Activated B cell treated with CpG ODN at 0.5 μM for 24 hours (primary cell): Measurements from ENCODE around the gene AP3B2. TPM values are rescaled to one million over a fixed set of nuclear protein-coding genes. Genes with fewer than 3 reads are reported as not detected.

ENCODE experiments used
- ATAC-seq: fragments of 200-7000 bp; cut with Tn5 transposase; one replicate; pipeline ENCODE4 v1.10.0; 2021; ENCODE audit warnings: low read depth, mild to moderate bottlenecking, moderate library complexity
- CTCF ChIA-PET: fragments of 350-600 bp; sonication (Branson Sonifier 250); formaldehyde crosslinking; loops from one replicate; lab custom pipeline; 2021; ENCODE audit warnings: antibody characterized with exemption; lab: Charles Lee
- POLR2A ChIA-PET: fragments of 350-600 bp; sonication (Branson Sonifier 250); formaldehyde crosslinking; loops from one replicate; lab custom pipeline; 2021; ENCODE audit warnings: antibody characterized with exemption; lab: Charles Lee
- DNase-seq: peaks from one replicate; pipeline ENCODE4 v3.0.0; 2022
- H3K27ac Mint-ChIP-seq: one replicate; pipeline ENCODE4 v1.8.0; 2020; ENCODE audit warnings: mixed read lengths
- H3K27me3 Mint-ChIP-seq: one replicate; pipeline ENCODE4 v1.8.0; 2021; ENCODE audit warnings: mixed read lengths
- H3K36me3 Mint-ChIP-seq: one replicate; pipeline ENCODE4 v1.8.0; 2021; ENCODE audit warnings: low read depth, mixed read lengths
- H3K4me1 Mint-ChIP-seq: one replicate; pipeline ENCODE4 v1.8.0; 2021; ENCODE audit warnings: mixed read lengths
- H3K4me3 Mint-ChIP-seq: one replicate; pipeline ENCODE4 v1.8.0; 2020; ENCODE audit warnings: mild to moderate bottlenecking, mixed read lengths
- H3K9me3 Mint-ChIP-seq: one replicate; pipeline ENCODE4 v1.8.0; 2020; ENCODE audit warnings: mixed read lengths
- intact Hi-C: fragments of 100-400 bp; cut with micrococcal nuclease; formaldehyde crosslinking; loops from one replicate; pipeline ENCODE4 v1.15.1; 2024
- total RNA-seq: library from RNA; stranded (reverse); gene quantifications from 2 replicates; pipeline ENCODE4 v1.2.3, GENCODE V29; 2022
- TF ChIP-seq, protein P1 (sequence below): fragments of 200-600 bp; IDR thresholded peaks from one replicate; pipeline ENCODE4 v1.8.0; 2022; ENCODE audit warnings: antibody characterized with exemption, mild to moderate bottlenecking

The AP3B2 gene
- total RNA-seq, 1 donor from 2014 or later: 0.22 TPM

GRCh38 chr15:82737975-82738374 is 28.3 kb upstream of the AP3B2 start:
- TF ChIP-seq, protein P1, sequence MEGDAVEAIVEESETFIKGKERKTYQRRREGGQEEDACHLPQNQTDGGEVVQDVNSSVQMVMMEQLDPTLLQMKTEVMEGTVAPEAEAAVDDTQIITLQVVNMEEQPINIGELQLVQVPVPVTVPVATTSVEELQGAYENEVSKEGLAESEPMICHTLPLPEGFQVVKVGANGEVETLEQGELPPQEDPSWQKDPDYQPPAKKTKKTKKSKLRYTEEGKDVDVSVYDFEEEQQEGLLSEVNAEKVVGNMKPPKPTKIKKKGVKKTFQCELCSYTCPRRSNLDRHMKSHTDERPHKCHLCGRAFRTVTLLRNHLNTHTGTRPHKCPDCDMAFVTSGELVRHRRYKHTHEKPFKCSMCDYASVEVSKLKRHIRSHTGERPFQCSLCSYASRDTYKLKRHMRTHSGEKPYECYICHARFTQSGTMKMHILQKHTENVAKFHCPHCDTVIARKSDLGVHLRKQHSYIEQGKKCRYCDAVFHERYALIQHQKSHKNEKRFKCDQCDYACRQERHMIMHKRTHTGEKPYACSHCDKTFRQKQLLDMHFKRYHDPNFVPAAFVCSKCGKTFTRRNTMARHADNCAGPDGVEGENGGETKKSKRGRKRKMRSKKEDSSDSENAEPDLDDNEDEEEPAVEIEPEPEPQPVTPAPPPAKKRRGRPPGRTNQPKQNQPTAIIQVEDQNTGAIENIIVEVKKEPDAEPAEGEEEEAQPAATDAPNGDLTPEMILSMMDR: no peak
- H3K9me3 Mint-ChIP-seq: no peaks in the 10 kb centered on the region
- no peaks in the 10 kb centered on the region for H3K27me3 Mint-ChIP-seq
- intact Hi-C loops: no loop called here
- H3K4me1 Mint-ChIP-seq: no peaks in the 10 kb centered on the region
- DNase-seq (no peak), ATAC-seq (no peak)
- ChIA-PET CTCF (no interaction called here), POLR2A (no interaction called here)
- H3K27ac Mint-ChIP-seq: no peak overlapping the region
- H3K4me3 Mint-ChIP-seq: no peak overlapping the region
- H3K36me3 Mint-ChIP-seq: peaks cover 31% of the 10 kb centered on the region

- intact Hi-C loops: no loop called here
- Mint-ChIP-seq H3K4me1 (no peaks in the 10 kb centered on the region), H3K36me3 (peaks cover 44% of the 10 kb centered on the region), H3K27me3 (no peaks in the 10 kb centered on the region), H3K4me3 (no peak overlapping the region), H3K9me3 (no peaks in the 10 kb centered on the region), H3K27ac (no peak overlapping the region)
- POLR2A ChIA-PET: interaction anchor here (0.6 kb wide), 1 partner anchor 97 kb away, joined by 4 read pairs; no protein-coding TSS in a partner anchor
- TF ChIP-seq, protein P1: no peak
- DNase-seq (no peak), ATAC-seq (no peak)
- CTCF ChIA-PET: no interaction called here
Measured at GRCh38 chr15:82731527-82731926, 21.9 kb upstream of the AP3B2 start.

GRCh38 chr15:82730022-82730530 is 20.4 kb upstream of the AP3B2 start:
- intact Hi-C loops: no loop called here
- ATAC-seq (no peak), DNase-seq (no peak)
- Mint-ChIP-seq H3K4me3 (no peak overlapping the region), H3K36me3 (peaks cover 33% of the 10 kb centered on the region), H3K4me1 (no peaks in the 10 kb centered on the region), H3K9me3 (no peaks in the 10 kb centered on the region), H3K27me3 (peaks cover 2% of the 10 kb centered on the region), H3K27ac (no peak overlapping the region)
- TF ChIP-seq, protein P1: no peak
- CTCF ChIA-PET: no interaction called here
- POLR2A ChIA-PET: interaction anchor here (1.1 kb wide), 1 partner anchor 20 kb away, joined by 3 read pairs; no protein-coding TSS in a partner anchor

DNA sequence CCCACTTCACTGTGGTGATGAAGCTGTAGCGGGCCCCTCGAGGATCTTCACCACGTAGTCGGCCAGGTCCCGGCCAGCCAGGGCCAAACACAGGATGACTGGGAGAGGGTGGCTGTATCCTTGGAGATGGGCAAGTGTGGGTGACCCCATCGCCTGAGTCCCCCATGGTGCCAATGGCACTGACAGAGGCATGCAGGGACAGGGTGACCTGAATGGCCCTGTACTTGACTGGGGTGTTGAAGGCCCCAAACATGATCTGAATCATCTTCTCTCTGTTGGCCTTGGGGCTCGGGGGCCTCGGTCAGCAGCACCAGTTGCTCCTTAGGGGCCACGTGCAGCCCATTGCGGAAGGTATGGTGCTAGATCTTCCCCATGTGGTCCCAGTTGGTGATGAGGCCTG is 17.1 kb upstream of the AP3B2 start:
- DNase-seq: no peak
- Mint-ChIP-seq H3K4me1 (no peaks in the 10 kb centered on the region), H3K27me3 (peaks cover 3% of the 10 kb centered on the region), H3K36me3 (peaks cover 17% of the 10 kb centered on the region), H3K27ac (no peak overlapping the region), H3K9me3 (no peaks in the 10 kb centered on the region), H3K4me3 (no peak overlapping the region)
- no peak for ATAC-seq
- intact Hi-C loops: no loop called here
- TF ChIP-seq, protein P1: no peak
- ChIA-PET POLR2A (no interaction called here), CTCF (no interaction called here)

DNA sequence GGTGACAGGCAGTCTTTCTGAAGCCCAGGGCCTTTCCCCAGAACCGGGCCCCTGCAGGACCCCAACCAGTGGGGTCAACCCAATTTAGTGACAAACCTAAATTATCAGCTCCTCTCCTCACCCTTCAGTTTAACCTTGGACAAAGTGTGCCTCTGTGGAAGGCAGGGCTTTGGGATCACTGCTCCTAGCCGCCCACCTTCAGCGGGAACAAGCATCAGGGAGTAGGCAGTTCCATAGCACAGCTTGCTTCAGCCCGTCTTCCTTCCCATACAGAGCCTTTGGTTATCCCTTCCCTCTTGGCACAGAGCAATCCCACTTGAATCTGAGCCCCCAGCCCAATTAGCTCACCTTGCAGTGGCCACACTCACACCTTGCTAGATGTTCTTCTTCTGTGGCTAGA is 5.3 kb upstream of the AP3B2 start:
- DNase-seq: no peak
- ChIA-PET CTCF (no interaction called here), POLR2A (interaction anchor here (1.1 kb wide), 1 partner anchor 35 kb away, joined by 3 read pairs; no protein-coding TSS in a partner anchor)
- no peak for ATAC-seq
- Mint-ChIP-seq H3K4me3 (no peak overlapping the region), H3K27me3 (peaks cover 32% of the 10 kb centered on the region), H3K27ac (no peak overlapping the region), H3K9me3 (peaks cover 11% of the 10 kb centered on the region), H3K36me3 (peaks cover 2% of the 10 kb centered on the region), H3K4me1 (no peaks in the 10 kb centered on the region)
- TF ChIP-seq, protein P1: no peak
- intact Hi-C loops: no loop called here
